Gastrocnemius medialis (tissue), 4 donors: Measurements from ENCODE around the gene EFCC1.

Experiments used
- CTCF ChIP-seq, 5 experiments: fragments of 450-650 bp in 3 of 5; fragments of 200-600 bp in 2 of 5; sonication (generic) in 2 of 5; IDR thresholded peaks in 4 of 5; conservative IDR thresholded peaks in 1 of 5; 1 replicate in 4 of 5; 2 replicates in 1 of 5; pipeline ENCODE4 v1.5.1; 2016 to 2019; ENCODE audit warnings: antibody characterized with exemption in 5 of 5, mild to moderate bottlenecking in 3 of 5, moderate library complexity in 3 of 5
- POLR2A ChIP-seq, 2 donors: fragments of 450-650 bp; IDR thresholded peaks; one replicate each; pipeline ENCODE4 v1.6.1; 2017; ENCODE audit warnings: antibody characterized with exemption in 2 of 2, mild to moderate bottlenecking in 2 of 2, moderate library complexity in 2 of 2

GRCh38 chr3:129031476-129032215, 30.5 kb downstream of the EFCC1 start:
- TF ChIP-seq CTCF (IDR thresholded peaks at IDR 0.05 in 4 of 5, conservative IDR thresholded peaks at IDR 0.05 in 1 of 5) (no peak), POLR2A (IDR thresholded peaks at IDR 0.05) (no peak)
